Activated effector memory CD4-positive, alpha-beta T cell treated with Interleukin-2 at 50 U/mL for 16 hours (primary cell): ENCODE measurements around the gene GAS7.
"Not testable (repeated sequence)": the region's sequence is repeated elsewhere in the genome, so short reads cannot be mapped to it uniquely, and the experiment has no call there.

Source experiments
- DNase-seq: peaks from one replicate; pipeline ENCODE4 v3.0.0-alpha.2; 2020

The GAS7 gene

DNA sequence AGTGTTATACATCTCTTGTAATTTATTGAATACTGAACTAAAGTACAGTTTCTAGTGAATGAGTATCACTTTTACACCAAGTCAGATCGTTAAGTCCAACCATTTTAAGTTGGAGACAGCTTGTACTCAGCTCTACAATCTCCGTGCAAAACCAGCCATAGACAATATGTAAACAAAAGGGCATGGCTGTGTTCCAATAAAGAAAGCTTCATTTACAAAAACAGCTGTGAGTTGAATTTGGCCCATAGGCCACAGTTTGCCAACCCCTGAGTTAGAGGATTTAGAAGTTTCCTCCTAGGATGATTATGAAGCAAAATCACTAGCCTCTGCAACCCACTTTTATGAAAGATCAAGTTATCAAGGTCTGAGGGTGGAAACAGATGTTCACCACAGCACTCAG is 187.7 kb downstream of the GAS7 start:
- no peak for DNase-seq

DNA sequence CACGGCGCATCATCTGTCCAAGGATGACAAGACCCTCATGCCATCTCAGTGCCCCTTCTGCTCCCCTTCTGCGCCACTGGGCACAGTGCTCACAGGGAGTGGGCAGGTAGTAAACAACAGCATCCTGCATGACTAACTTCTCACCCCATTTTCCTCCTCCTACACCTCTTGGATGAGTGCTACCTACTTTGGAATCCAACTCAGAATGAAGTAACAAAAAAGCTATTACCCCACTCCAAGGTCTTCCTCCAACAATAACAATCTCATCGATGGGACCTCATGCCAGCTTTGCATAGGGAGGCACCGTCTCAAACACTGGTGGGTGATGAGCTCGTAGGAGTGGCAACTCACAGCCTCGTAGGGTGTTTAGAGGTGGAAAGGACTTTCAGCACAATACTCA is 194.7 kb downstream of the GAS7 start:
- DNase-seq: no peak

DNA sequence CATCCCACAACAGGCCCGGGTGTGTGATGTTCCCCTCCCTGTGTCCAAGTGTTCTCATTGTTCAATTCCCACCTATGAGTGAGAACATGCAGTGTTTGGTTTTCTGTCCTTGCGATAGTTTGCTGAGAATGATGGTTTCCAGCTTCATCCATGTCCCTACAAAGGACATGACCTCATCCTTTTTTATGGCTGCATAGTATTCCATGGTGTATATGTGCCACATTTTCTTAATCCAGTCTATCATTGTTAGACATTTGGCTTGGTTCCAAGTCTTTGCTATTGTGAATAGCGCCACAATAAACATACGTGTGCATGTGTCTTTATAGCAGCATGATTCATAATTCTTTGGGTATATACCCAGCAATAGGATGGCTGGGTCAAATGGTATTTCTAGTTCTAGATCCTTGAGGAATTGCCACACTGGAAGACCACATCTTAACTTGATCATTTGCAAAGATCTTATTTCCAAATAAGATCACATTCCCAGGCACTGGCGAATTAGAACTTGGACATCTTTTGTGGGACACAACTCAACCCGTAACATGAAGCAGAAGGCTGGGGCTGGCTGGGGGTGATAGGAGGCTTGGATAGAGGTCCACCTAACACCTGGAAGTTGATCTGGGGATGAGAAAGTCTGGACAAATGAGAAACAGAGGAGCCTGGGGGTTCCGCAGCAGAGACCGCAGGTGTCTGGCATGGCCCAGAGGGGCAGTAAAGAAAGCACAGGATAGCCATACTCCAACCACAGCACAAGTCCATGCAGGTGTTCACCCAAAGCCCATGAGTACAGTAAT is 195.6 kb downstream of the GAS7 start:
- DNase-seq: not testable (repeated sequence)

DNA sequence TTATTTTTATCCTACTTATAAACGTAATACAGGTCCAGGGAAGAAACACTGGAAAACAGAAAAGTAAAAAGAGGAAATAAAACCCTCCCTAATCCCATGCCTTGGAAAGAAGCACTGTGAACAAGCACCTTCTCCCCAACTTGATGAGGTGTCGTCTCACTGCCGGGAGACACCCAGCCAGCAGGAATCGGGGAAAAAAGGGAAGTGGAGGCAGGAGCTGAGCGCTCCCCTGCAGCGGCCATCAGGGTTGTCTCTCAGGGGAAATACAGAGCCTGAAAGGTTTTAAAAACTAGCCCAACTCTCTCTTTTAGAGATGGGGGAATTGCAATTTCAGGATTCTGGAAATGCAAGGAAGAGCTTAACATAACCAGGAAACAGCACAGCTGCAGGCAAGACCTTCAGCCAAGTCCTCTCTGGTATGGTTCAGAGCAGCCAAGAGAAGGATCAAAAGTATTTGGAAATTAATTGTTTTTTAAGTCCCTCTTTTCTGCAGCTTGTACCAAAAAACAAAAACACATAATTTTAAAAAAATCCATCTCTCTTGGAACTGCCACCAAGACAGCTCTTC is 197.0 kb downstream of the GAS7 start:
- no peak for DNase-seq

DNA sequence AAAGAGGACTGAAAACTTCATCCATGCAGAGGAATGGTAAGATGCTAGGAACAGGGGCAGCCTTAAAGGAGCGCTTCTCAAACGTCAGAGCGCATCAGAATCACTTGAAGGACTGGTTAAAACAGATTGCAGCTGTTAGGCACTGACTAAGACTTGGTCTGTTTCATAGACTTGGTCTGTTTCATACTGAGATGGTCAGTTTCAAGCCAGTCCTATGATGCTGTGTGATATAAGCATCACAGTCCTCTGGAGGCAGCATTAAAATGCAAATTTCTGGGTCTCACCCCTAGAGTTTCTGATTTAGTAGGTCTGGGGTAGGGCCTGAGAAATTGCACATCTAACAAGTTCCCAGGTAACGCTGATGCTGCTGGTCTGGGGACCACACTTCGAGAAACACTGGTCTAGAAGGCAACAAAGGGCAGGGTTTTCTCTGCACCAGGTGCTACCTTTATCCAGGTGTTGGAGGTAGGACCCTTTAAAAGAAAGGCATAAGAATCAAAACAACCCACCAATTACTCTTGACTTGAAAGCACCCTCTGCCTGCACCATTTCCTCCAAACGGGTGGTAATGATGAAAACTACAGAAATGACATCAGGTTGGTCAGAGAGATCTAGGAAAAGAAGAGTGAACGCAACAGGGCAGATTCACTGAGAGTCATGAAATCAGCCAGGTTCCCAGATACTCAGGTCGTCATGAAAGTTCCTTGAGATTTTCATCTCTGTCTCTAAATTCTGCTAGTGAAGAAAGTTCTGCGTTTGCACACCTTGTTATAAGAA is 198.3 kb downstream of the GAS7 start:
- DNase-seq: no peak

DNA sequence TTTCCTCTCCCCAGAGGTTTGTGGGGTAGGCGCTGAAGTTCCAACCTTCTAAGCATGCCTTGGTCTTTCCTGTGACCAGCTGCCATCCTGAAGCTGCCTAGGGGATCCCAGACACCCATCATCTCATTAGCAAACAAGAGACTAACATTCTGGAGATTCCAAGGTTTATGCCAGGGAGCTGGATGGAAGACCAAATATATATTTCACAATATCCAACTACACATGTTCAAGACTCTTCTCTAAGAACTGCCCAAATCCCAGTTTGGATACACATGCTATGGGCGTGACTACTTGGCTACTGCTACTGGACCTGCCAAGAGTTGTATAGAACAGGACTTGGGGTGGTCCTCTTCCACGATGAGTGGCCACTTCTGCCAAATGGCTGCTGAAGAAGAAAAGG is 200.3 kb downstream of the GAS7 start:
- no peak for DNase-seq

DNA sequence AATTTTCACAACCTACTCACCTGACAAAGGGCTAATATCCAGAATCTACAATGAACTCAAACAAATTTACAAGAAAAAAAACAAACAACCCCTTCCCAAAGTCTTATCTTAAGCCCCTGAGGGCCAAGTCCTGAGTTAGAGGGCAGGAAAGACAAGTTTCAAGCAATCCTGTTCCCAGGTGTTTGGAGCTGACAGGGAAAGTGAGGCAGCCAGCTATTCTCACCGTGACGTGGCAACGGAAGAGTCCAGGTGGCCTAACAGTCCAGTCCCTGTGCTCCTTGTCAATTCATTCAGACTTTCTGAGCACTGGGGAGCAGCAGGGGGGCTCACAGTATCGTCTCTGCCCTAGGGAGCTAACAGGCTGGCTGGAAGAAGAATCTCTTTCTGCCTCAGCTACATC is 203.6 kb downstream of the GAS7 start:
- DNase-seq: no peak

DNA sequence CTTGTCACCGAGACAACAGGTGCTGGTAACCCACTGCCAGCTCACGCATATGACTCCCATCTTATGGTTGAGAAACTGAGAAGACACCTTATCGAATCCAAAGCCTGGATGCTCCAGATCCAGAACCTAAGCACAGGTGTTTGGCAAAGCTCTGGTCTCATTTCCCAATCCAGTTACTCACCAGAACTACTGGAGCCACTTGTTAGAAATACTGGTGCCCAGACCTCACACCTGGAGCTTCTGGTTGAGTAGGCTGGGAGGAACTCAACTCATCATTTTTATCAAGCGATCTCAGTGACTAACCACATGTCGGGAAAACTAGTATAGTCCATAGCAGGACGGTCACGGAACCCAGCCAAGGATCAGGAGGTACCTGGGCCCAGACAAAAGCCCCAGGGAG is 206.6 kb downstream of the GAS7 start:
- no peak for DNase-seq

DNA sequence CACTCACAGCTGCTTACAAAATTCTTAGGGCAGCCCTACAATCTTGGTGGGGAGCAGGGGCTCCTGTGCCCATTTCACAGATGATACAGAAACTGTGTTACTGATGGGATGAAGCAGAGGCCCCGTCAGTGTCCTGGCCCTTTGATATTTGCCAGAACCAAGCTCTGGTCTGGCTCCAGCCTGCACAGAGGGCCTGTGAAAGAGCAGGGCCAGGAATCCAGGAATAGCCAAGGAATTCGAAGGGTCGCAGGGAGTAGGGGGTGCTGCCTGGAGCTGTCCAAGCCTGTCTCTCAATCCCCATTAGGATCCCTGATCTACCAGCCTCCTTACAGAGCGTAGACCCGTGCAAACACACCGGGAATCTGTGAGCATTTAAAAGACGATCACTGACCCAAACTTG is 207.1 kb downstream of the GAS7 start:
- no peak for DNase-seq

DNA sequence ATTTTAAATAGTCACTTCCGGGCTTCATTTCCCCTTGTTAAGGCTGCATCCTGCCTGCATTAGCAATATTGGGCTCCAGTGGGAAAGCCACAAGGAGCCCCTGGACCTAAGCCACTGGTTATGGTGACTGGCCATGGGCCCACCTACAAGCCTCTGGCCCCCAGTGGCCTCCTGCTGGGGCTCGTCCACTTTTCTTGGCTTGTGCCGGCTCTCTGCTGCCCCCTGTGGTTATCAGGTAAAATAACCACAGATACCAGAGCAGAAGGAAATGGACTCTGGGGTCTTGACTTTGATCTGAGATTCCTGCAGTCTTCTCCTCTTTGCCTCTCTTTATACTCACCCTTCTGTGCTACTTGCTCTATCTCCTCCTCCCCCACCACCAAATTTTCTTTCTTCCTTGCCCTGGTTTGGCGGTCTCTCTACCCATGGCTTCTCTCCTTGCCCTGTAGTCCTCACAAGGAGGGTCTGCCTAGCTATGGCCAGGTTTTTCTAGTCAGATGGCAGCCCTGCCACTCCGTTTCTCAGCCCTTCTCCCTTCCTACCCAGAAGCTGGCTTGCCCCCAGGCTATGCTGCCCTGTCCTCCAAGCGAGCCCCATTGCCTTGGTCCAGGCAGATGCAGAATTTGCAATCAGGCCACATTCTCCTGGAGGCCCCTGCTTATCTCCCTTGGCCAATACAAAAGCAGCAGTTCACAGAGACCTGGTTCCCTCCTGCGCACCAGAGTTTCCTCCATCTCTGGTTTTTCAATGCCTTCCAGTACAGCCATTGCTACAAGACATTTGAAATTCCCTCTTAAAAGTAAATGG is 210.4 kb downstream of the GAS7 start:
- DNase-seq: no peak

DNA sequence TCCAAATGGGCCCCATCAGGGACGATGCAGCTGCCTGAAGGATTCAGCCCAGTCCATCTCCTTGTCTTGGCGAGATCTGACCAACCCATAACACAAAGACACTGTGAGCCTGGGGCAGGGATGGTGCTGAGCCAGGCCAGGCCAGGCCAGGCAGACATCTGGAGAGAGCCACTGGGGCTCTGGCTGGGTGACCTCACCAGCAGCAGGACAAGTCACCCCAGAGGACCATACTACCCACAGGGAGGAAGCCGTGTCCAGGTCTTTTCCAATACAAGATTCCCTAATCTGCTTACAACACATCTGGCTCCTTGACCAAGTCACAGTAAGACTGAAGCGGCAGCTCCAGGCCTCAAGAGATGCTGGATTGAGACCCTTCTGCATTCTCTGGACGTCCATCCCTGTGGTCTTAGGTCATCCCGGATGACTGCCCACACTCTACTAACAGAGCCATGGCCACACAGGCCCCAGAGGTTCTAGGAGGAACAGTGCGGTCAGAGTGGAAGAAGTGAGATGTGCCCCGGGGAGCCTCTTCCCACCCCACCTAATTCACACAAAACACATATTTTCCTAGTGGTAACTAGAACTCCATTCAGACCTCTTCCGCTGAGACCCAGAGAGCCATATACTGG is 211.5 kb downstream of the GAS7 start:
- DNase-seq: no peak

DNA sequence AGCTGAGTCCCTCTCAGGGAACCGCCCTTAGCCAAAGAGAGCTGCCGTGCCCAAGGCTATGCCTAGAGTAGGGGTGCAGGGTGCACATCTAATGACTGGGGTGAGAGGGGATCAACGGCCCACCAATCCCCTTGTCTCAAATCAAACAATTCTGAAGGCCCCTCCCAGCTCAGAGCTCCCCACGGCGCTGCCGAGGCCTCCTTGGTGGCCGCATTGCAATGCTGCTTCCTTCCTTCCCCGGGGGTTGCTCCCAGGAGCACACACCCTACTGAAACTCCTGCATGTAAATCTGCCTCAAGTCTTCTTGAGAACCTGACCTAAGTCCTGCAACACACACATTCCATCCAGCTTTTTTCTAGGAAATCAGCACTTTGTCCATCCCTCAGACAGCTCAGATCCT is 212.8 kb downstream of the GAS7 start:
- DNase-seq: no peak

DNA sequence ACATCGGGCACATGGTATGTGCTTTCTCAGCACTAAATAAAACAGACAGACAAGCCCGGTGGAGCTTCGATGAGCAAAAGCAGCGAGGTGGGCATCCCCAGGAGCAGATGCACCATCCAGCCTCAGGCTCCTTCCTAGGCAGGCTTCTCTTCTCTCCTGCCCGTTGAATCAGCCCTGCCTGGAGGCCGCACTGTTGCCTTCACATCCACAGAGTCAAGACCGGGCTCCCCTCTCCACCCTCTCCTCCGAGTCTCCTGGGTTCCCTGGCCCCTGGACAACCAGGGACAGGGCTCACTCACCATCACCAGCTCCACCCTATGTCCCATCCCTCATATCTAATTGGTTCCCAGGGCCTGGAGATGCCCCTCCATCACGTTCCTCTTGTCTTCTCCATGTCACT is 213.6 kb downstream of the GAS7 start:
- DNase-seq: no peak

DNA sequence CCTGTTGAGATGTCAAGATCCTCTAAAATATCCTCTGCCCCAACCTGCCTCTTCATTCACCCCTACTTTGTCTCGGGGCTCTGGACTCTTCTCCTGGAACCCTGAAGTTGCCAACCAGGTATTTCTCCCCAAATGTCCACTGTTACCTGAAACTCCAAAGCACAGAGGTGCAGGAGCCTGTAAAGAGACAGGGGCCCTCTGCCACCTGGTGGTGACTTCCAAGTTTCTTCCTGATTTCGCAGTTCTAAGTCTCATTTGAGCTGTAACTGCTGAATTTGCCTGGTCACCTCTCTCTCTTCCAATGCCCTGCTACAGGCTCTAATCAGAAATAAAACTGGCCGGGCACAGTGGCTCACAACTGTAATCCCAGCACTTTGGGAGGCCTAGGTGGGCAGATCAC is 216.2 kb downstream of the GAS7 start:
- DNase-seq: no peak

DNA sequence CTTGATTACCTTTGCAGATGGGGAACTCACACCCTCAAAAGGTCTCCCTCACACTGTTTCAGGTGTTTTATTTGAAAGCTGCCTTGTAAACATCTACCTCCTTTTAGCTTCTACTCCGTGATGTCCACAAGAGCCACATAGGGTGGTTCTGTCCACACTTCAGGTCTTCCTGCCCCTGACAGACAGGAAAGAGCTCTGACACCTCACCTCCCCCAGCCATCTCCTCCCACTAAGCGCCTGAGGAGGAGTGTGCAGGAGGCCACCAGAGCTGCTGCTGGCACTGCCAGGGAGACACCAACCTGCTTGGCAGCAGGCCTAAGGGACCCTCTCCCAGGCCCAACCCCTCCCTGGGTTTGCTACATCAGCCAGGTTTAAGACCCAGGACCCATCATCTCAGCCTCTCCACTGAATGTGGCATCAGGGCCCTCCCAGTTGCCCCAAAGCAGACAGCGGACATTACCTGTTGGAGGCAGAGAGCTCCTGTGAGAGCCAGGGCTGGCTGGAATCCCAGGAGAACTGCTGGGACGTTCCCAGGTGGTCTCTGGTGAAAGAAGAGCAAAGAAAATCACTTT is 217.0 kb downstream of the GAS7 start:
- no peak for DNase-seq

DNA sequence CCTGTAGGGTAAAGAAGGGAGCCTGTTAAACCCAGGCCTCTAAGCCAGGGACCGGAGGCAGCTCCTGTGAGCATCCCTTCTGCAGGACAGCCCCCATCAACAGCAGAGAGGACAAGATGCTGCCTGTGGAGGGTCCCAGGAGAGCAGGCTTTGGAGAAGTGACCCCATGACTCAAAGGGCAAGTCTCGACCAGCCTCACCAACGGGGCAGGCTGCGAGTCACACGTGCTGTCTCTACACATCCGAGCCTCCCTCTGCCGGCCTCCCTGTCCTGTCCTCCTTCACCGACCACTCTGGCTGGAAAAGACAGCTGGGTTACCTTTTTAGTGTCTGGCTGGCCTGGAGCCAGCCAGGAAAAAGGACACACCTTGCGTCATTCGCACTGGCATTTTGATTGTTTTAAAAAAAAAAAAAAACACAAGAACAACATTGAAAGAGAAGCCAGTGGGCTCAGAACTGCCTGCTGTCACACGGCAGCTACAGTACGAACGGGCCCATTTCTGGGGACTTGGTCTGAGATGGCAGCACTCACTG is 218.9 kb downstream of the GAS7 start:
- DNase-seq: no peak

DNA sequence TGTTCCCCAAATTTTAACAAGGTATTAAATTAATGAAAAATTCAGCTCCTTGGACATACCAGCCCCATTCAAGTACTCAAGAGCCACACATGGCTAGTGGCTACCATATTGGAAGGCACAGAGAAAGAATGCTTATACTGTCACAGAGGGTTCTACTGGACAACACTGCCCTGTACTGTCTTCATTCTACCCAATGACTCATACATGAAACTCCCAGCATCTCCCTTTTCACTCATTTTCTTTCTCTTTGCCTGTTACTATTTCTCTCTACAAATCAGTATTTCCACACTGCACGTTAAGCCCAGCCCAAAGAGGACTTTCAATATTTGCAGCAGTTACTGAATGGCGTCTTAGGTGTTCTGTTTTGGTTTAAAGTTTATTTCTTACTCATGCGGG is 221.2 kb downstream of the GAS7 start:
- no peak for DNase-seq

DNA sequence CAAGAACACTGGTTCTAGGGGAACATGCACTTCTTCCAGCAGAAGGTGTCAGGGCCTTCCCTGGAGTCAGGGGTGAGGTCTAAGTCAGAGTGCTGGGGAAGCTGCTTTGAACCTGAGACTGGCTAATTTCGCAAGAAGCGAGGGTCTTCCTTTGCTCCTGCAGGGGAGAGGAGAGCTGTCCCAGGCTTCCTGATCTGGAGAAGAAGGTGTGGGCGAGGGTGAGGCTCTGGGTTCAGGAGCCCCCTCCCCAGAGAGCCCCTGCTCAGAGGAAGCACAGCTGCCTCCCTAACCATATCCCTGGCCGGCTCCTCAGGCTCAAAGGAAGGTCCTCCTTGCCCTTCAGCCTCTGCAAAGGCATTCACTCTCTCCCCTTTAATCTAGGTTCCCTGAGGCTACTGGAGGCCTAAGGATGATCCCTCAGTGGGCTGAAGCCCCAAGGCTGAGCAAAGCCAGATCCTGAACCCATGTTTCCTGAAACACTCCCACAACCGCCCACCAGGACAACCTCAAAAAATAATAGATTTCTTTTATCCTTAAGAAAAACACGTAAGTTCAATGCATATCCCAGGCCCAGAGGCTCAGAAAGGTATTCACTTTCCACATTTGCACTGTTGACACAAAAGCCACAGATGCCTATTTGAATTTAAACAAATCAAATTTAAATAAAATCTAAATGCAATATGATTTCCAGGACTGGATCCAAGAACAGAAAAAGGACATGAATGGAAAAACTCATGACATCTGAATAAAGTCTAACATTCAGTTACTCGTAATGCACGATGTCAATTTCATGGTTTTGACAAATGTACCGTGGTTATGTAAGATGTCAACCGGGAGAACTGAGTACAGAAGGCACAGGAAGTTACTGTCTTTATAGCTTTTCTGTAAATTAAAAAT is 221.9 kb downstream of the GAS7 start:
- DNase-seq: no peak

DNA sequence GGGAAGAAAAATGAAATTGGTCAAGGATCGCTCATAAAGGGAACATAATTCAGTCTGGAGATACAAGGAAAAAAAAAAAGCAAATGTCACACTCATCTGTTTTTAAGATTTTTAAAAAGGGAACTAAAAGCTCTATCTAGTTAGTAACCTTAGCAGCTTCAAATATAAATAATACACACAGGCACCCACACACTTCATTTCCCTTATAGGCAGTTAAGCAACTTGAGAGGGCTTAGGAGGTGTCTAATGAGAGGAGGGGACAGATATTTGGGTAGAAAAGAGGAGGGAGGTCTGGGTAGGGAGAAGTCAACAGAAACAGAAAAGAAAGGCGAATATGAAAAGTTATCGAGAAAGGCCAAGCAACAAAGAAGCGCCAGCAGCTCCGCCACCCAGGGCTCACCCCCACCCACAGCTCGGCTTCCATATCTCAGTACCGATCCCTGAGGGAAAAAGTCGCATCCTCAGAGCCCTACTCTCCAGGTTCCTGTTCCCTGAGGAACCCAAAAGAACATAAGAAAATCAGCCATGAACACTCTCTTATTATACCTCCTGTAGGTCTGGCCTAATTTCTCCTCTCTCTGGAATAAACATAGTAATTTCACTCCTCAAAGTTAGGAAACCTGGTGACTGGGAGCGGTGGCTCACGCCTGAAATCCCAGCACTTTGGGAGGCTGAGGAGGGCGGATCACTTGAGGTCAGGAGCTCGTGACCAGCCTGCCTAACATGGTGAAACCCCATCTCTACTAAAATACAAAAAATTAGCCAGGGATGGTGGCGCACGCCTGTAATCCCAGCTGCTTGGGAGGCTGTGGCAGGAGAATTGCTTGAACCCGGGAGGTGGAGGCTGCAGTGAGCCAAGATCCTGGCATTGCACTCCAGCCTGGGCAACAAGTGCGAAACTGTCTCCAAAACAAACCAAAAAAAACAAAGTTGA is 223.7 kb downstream of the GAS7 start:
- DNase-seq: no peak
